ENCODE results near the gene CCN2. TPM values are rescaled to one million over a fixed set of nuclear protein-coding genes. Genes with fewer than 3 reads are reported as not detected.

The CCN2 gene
- total and polyA plus RNA-seq, 2 donors (not counting 1 experiment from before 2014, with no cell fraction given): 0.81 to 1.3 TPM

DNA sequence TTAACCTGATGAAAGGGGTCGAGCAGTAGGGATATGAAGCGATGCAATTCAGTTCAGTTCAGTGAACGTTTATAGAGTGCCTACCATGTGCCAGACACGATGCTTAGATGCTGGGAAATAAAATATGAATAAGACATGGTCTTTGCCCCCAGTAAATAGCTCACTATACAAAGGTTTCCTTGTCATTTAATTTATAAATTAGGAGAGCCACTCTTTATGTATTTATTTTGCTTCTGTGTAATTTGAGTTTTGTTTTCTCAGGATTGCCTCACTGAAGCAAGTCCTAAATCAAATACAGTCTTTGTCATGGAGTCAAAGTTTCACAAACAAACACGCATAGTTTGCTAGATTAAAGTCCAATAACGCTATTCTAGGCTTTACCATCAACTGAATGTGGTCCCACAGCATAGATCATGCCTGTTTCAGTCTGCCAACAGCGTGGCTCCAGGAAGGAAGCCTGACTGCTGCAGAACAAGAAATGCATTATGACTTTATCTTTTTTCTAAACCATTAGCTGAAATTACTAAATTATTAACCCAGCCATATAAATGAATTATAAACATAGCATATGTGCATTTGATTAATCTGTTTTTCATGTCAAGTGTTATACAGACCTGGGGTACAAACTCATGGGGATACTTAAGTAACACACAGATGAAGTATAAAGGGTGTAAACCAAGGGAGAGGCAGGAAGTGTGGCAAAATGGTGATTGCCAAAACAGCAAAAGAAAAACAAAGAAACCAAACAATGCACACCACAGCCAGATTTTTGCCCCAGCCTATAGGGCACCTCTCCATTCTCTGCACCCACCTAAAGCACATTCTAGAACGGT, 29.8 kb upstream of the CCN2 start:
- Mint-ChIP-seq H3K4me1 (no peaks in the 10 kb centered on the region), H3K27me3 (no peaks in the 10 kb centered on the region), H3K27ac (no peak overlapping the region), H3K4me3 (no peak overlapping the region), H3K9me3 (ENCODE audit: insufficient read depth) (no peaks in the 10 kb centered on the region)
- Histone ChIP-seq H3K27me3 (replicated peaks in 1 of 4; ENCODE audit: control extremely low read depth in 1 of 4, control insufficient read depth in 3 of 4, insufficient read depth in 4 of 4, low read length in 3 of 4) (no peaks in the 10 kb centered on the region), H3K4me3 (ENCODE audit: control extremely low read depth in 1 of 5, extremely low read depth in 1 of 5, insufficient read depth in 1 of 5, low read depth in 2 of 5, low read length in 4 of 5) (no peak overlapping the region), H3K9me3 (ENCODE audit: control extremely low read depth in 1 of 3, control insufficient read depth in 2 of 3, insufficient read depth in 1 of 3, low read length in 2 of 3) (no peaks in the 10 kb centered on the region), H3K27ac (ENCODE audit: low read length in 2 of 2) (no peak overlapping the region), H3K79me2 (ENCODE audit: control insufficient read depth, insufficient read depth, low read length) (no peaks in the 10 kb centered on the region), H2AFZ (ENCODE audit: insufficient read depth, low read depth, low read length, poor library complexity, severe bottlenecking) (no peak overlapping the region), H3K4me1 (ENCODE audit: control insufficient read depth in 2 of 2, insufficient read depth in 2 of 2, low read length in 2 of 2) (no peaks in the 10 kb centered on the region), H3K36me3 (replicated peaks in 1 of 2; ENCODE audit: control extremely low read depth in 1 of 2, control insufficient read depth in 1 of 2, extremely low read depth in 1 of 2, insufficient read depth in 2 of 2, low read length in 1 of 2) (no peaks in the 10 kb centered on the region), H3K4me2 (replicated peaks; ENCODE audit: low read depth, low read length, poor library complexity, severe bottlenecking) (no peak overlapping the region), H4K20me1 (ENCODE audit: control insufficient read depth, insufficient read depth, low read length, poor library complexity, severe bottlenecking) (no peaks in the 10 kb centered on the region), H3K9ac (ENCODE audit: low read length) (no peak overlapping the region)
- no peak for ATAC-seq (ENCODE audit: low read depth)
- ChIA-PET POLR2A (no interaction called here), CTCF (no interaction called here)
- no peak for DNase-seq
- no peak for TF ChIP-seq CTCF (IDR thresholded peaks at IDR 0.05)
- TF ChIP-seq EZH2 (IDR thresholded peaks at IDR 0.05; ENCODE audit: borderline replicate concordance, insufficient read depth, low read depth, low read length, poor library complexity, severe bottlenecking): no peak
- 67% methylated on average over 4 of the region's 8 CpGs for WGBS (ENCODE audit: insufficient coverage)
- intact Hi-C loops (cut with micrococcal nuclease): no loop called here

- Histone ChIP-seq H4K20me1 (ENCODE audit: control insufficient read depth, insufficient read depth, low read length, poor library complexity, severe bottlenecking) (no peaks in the 10 kb centered on the region), H3K36me3 (replicated peaks in 1 of 2; ENCODE audit: control extremely low read depth in 1 of 2, control insufficient read depth in 1 of 2, extremely low read depth in 1 of 2, insufficient read depth in 2 of 2, low read length in 1 of 2) (no peaks in the 10 kb centered on the region), H2AFZ (ENCODE audit: insufficient read depth, low read depth, low read length, poor library complexity, severe bottlenecking) (no peak overlapping the region), H3K27me3 (replicated peaks in 1 of 4; ENCODE audit: control extremely low read depth in 1 of 4, control insufficient read depth in 3 of 4, insufficient read depth in 4 of 4, low read length in 3 of 4) (no peaks in the 10 kb centered on the region), H3K9me3 (ENCODE audit: control extremely low read depth in 1 of 3, control insufficient read depth in 2 of 3, insufficient read depth in 1 of 3, low read length in 2 of 3) (no peaks in the 10 kb centered on the region), H3K4me2 (replicated peaks; ENCODE audit: low read depth, low read length, poor library complexity, severe bottlenecking) (no peak overlapping the region), H3K4me1 (ENCODE audit: control insufficient read depth in 2 of 2, insufficient read depth in 2 of 2, low read length in 2 of 2) (no peaks in the 10 kb centered on the region), H3K9ac (ENCODE audit: low read length) (no peak overlapping the region), H3K79me2 (ENCODE audit: control insufficient read depth, insufficient read depth, low read length) (no peaks in the 10 kb centered on the region), H3K27ac (ENCODE audit: low read length in 2 of 2) (no peak overlapping the region), H3K4me3 (ENCODE audit: control extremely low read depth in 1 of 5, extremely low read depth in 1 of 5, insufficient read depth in 1 of 5, low read depth in 2 of 5, low read length in 4 of 5) (no peak overlapping the region)
- H3K27ac Mint-ChIP-seq: no peak overlapping the region
- CTCF ChIA-PET: no interaction called here
- H3K27me3 Mint-ChIP-seq: no peaks in the 10 kb centered on the region
- ATAC-seq (ENCODE audit: low read depth) (no peak), DNase-seq (no peak)
- H3K9me3 Mint-ChIP-seq (ENCODE audit: insufficient read depth): no peaks in the 10 kb centered on the region
- 100% methylated on average over 1 of the region's 1 CpG for WGBS (ENCODE audit: insufficient coverage)
- no peak overlapping the region for H3K4me3 Mint-ChIP-seq
- TF ChIP-seq EZH2 (IDR thresholded peaks at IDR 0.05; ENCODE audit: borderline replicate concordance, insufficient read depth, low read depth, low read length, poor library complexity, severe bottlenecking): no peak
- TF ChIP-seq CTCF (IDR thresholded peaks at IDR 0.05): no peak
- intact Hi-C loops (cut with micrococcal nuclease): no loop called here
- H3K4me1 Mint-ChIP-seq: no peaks in the 10 kb centered on the region
- POLR2A ChIA-PET: no interaction called here
Measured at GRCh38 chr6:131980338-131980790, 29.2 kb upstream of the CCN2 start.

All from B cell (primary cell).